HepG2 (cell line): ENCODE results near the gene PCSK6. TPM values are rescaled to one million over a fixed set of nuclear protein-coding genes. Genes with fewer than 3 reads are reported as not detected.

Experiments used
- ATF7 ChIP-seq, 2 experiments: fragments of 450-650 bp in 1 of 2; sonication (generic) in 1 of 2; formaldehyde crosslinking in 1 of 2; IDR thresholded peaks; 2 replicates each; pipeline versions ENCODE4 v1.4.0 to v1.6.1; 2016 to 2020; ENCODE audit warnings: antibody characterized with exemption in 1 of 2, mild to moderate bottlenecking in 1 of 2, missing genetic modification reagents in 1 of 2
- DPF2 ChIP-seq: sonication (generic); formaldehyde crosslinking; IDR thresholded peaks from 2 replicates; pipeline ENCODE4 v1.4.0; 2020; ENCODE audit warnings: mild to moderate bottlenecking, low read depth, missing genetic modification reagents, borderline replicate concordance
- ELF3 ChIP-seq: IDR thresholded peaks from 2 replicates; pipeline ENCODE4 v1.6.1; 2016; ENCODE audit warnings: missing genetic modification reagents, missing compliant biosample characterization
- GABPA ChIP-seq, 2 experiments: IDR thresholded peaks; 2 replicates each; pipeline ENCODE4 v1.6.1; 2011 to 2016; ENCODE audit warnings: low read depth in 2 of 2, low read length in 1 of 2, missing biosample characterization in 1 of 2, missing genetic modification characterization in 1 of 2
- GATAD1 ChIP-seq: IDR thresholded peaks from 2 replicates; pipeline ENCODE4 v1.6.1; 2016; ENCODE audit warnings: missing genetic modification reagents, missing compliant biosample characterization
- HNRNPLL ChIP-seq: fragments of 200-400 bp; formaldehyde crosslinking; IDR thresholded peaks from 2 replicates; pipeline ENCODE4 v1.6.1; 2017; ENCODE audit warnings: mild to moderate bottlenecking, low read depth, low read length; ENCODE audit not compliant: poor library complexity, severe bottlenecking
- IKZF5 ChIP-seq: IDR thresholded peaks from 2 replicates; pipeline ENCODE4 v1.6.1; 2018; ENCODE audit warnings: missing genetic modification reagents, mild to moderate bottlenecking, missing compliant biosample characterization
- IRF2 ChIP-seq: IDR thresholded peaks from 2 replicates; pipeline ENCODE4 v1.6.1; 2018; ENCODE audit warnings: missing genetic modification reagents, missing compliant biosample characterization
- KAT8 ChIP-seq: IDR thresholded peaks from 2 replicates; pipeline ENCODE4 v1.6.1; 2016; ENCODE audit warnings: missing genetic modification reagents, missing compliant biosample characterization
- KLF15 ChIP-seq: sonication (generic); formaldehyde crosslinking; IDR thresholded peaks from 2 replicates; pipeline ENCODE4 v1.8.1; 2023; ENCODE audit warnings: borderline replicate concordance, mild to moderate bottlenecking, inconsistent platforms, missing genetic modification reagents, mixed read lengths
- NFE2 ChIP-seq: sonication (generic); formaldehyde crosslinking; IDR thresholded peaks from 2 replicates; pipeline ENCODE4 v1.4.0; 2020; ENCODE audit warnings: missing genetic modification reagents
- NR2F2 ChIP-seq: IDR thresholded peaks from 2 replicates; pipeline ENCODE4 v1.6.1; 2012; ENCODE audit warnings: low read depth, inconsistent platforms, borderline replicate concordance
- SALL1 ChIP-seq: sonication (generic); formaldehyde crosslinking; IDR thresholded peaks from 2 replicates; pipeline ENCODE4 v1.8.0; 2022; ENCODE audit warnings: mild to moderate bottlenecking, missing genetic modification reagents
- SIN3A ChIP-seq: IDR thresholded peaks from 2 replicates; pipeline ENCODE4 v1.6.1; 2011; ENCODE audit warnings: low read depth, mild to moderate bottlenecking, control low read depth, low read length, borderline replicate concordance
- ZNF33A ChIP-seq: sonication (generic); formaldehyde crosslinking; IDR thresholded peaks from 2 replicates; pipeline ENCODE4 v1.5.1; 2020; ENCODE audit warnings: missing genetic modification reagents, mild to moderate bottlenecking, moderate library complexity, borderline replicate concordance
- ZNF841 ChIP-seq: sonication (generic); formaldehyde crosslinking; IDR thresholded peaks from 2 replicates; pipeline ENCODE4 v1.8.1; 2023; ENCODE audit warnings: missing genetic modification reagents, borderline replicate concordance
- polyA plus RNA-seq, 8 experiments: library from polyadenylated mRNA; depleted of rRNA in 3 of 8; stranded (reverse) in 7 of 8; unstranded in 1 of 8; fragments of >200 nt; fragmentation: Illumina TruSeq in 4 of 8; extraction: Trizol in 4 of 8; gene quantifications; 2 replicates each; pipeline versions ENCODE4 v1.2.1 to v1.2.3, GENCODE V29; 2011 to 2016; ENCODE audit warnings: low read depth in 4 of 8, missing spikeins in 1 of 8, mixed read lengths in 1 of 8; ENCODE audit not compliant: insufficient read depth in 1 of 8
- total RNA-seq, 5 experiments: library from RNA; depleted of rRNA; stranded (reverse); fragments of >200 nt; fragmentation: Illumina TruSeq; extraction: Trizol; gene quantifications; 2 replicates each; pipeline ENCODE4 v1.2.3, GENCODE V29; 2016; ENCODE audit warnings: low read depth in 1 of 5
- TF ChIP-seq, protein P1 (sequence below): sonication (generic); formaldehyde crosslinking; IDR thresholded peaks from 2 replicates; pipeline ENCODE4; 2020; ENCODE audit warnings: missing genetic modification reagents, mild to moderate bottlenecking, borderline replicate concordance
- TF ChIP-seq, protein P2 (sequence below): sonication (generic); formaldehyde crosslinking; IDR thresholded peaks from 2 replicates; pipeline ENCODE4 v1.5.0; 2020; ENCODE audit warnings: mild to moderate bottlenecking, missing genetic modification reagents, moderate library complexity
- TF ChIP-seq, protein P3 (sequence below): sonication (generic); formaldehyde crosslinking; IDR thresholded peaks from 2 replicates; pipeline ENCODE4 v1.4.0; 2020; ENCODE audit warnings: missing genetic modification reagents
- TF ChIP-seq, protein P4 (sequence below): sonication (generic); formaldehyde crosslinking; IDR thresholded peaks from 2 replicates; pipeline ENCODE4 v1.5.0; 2020; ENCODE audit warnings: missing genetic modification reagents, mild to moderate bottlenecking, borderline replicate concordance

PCSK6 gene
- total and polyA plus RNA-seq, 2 of the 13 experiments (the other 11 are each of a cell fraction or from before 2014, with no cell fraction given) = 56.5 to 155 TPM

- TF ChIP-seq, protein P1, sequence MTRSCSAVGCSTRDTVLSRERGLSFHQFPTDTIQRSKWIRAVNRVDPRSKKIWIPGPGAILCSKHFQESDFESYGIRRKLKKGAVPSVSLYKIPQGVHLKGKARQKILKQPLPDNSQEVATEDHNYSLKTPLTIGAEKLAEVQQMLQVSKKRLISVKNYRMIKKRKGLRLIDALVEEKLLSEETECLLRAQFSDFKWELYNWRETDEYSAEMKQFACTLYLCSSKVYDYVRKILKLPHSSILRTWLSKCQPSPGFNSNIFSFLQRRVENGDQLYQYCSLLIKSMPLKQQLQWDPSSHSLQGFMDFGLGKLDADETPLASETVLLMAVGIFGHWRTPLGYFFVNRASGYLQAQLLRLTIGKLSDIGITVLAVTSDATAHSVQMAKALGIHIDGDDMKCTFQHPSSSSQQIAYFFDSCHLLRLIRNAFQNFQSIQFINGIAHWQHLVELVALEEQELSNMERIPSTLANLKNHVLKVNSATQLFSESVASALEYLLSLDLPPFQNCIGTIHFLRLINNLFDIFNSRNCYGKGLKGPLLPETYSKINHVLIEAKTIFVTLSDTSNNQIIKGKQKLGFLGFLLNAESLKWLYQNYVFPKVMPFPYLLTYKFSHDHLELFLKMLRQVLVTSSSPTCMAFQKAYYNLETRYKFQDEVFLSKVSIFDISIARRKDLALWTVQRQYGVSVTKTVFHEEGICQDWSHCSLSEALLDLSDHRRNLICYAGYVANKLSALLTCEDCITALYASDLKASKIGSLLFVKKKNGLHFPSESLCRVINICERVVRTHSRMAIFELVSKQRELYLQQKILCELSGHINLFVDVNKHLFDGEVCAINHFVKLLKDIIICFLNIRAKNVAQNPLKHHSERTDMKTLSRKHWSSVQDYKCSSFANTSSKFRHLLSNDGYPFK (CRISPR knock-in tag) = 0 out of 2 replicates have a peak, but pooled peaks have one; percentile 25
- TF ChIP-seq ZNF841 (CRISPR knock-in tag) = no peak
- 0 out of 2 replicates have a peak, but pooled peaks have one; percentile 51 for TF ChIP-seq KAT8 (CRISPR knock-in tag)
- no peak; the same call in 1 of the 2 replicates for TF ChIP-seq SALL1 (CRISPR knock-in tag)
- TF ChIP-seq GABPA (IDR thresholded peaks at IDR 0.05; ENCODE audit: low read depth, low read length) = no peak
- no peak for TF ChIP-seq GABPA (CRISPR knock-in tag; IDR thresholded peaks at IDR 0.05; ENCODE audit: low read depth)
- no peak for TF ChIP-seq ATF7 (IDR thresholded peaks at IDR 0.05)
- no peak for TF ChIP-seq ATF7 (CRISPR knock-in tag; IDR thresholded peaks at IDR 0.05)
- no peak for TF ChIP-seq DPF2
- no peak for TF ChIP-seq SIN3A
- TF ChIP-seq IRF2 (CRISPR knock-in tag) = no peak
- TF ChIP-seq ZNF33A (CRISPR knock-in tag) = no peak
- TF ChIP-seq NFE2 (CRISPR knock-in tag) = no peak
- TF ChIP-seq, protein P2, sequence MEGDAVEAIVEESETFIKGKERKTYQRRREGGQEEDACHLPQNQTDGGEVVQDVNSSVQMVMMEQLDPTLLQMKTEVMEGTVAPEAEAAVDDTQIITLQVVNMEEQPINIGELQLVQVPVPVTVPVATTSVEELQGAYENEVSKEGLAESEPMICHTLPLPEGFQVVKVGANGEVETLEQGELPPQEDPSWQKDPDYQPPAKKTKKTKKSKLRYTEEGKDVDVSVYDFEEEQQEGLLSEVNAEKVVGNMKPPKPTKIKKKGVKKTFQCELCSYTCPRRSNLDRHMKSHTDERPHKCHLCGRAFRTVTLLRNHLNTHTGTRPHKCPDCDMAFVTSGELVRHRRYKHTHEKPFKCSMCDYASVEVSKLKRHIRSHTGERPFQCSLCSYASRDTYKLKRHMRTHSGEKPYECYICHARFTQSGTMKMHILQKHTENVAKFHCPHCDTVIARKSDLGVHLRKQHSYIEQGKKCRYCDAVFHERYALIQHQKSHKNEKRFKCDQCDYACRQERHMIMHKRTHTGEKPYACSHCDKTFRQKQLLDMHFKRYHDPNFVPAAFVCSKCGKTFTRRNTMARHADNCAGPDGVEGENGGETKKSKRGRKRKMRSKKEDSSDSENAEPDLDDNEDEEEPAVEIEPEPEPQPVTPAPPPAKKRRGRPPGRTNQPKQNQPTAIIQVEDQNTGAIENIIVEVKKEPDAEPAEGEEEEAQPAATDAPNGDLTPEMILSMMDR (CRISPR knock-in tag) = peak; percentile 89
- TF ChIP-seq GATAD1 (CRISPR knock-in tag) = no peak
- peak; percentile 45; the same call in 1 of the 2 replicates for TF ChIP-seq IKZF5 (CRISPR knock-in tag)
- no peak for TF ChIP-seq NR2F2
- TF ChIP-seq, protein P3, sequence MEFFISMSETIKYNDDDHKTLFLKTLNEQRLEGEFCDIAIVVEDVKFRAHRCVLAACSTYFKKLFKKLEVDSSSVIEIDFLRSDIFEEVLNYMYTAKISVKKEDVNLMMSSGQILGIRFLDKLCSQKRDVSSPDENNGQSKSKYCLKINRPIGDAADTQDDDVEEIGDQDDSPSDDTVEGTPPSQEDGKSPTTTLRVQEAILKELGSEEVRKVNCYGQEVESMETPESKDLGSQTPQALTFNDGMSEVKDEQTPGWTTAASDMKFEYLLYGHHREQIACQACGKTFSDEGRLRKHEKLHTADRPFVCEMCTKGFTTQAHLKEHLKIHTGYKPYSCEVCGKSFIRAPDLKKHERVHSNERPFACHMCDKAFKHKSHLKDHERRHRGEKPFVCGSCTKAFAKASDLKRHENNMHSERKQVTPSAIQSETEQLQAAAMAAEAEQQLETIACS (CRISPR knock-in tag) = no peak
- no peak for TF ChIP-seq KLF15 (CRISPR knock-in tag)
- TF ChIP-seq, protein P4, sequence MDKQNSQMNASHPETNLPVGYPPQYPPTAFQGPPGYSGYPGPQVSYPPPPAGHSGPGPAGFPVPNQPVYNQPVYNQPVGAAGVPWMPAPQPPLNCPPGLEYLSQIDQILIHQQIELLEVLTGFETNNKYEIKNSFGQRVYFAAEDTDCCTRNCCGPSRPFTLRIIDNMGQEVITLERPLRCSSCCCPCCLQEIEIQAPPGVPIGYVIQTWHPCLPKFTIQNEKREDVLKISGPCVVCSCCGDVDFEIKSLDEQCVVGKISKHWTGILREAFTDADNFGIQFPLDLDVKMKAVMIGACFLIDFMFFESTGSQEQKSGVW (CRISPR knock-in tag) = no peak
- TF ChIP-seq HNRNPLL = peak; percentile 25
- peak; percentile 39; the same call in 1 of the 2 replicates for TF ChIP-seq ELF3 (CRISPR knock-in tag)
Observed at GRCh38 chr15:101501703-101502373, 12.3 kb upstream of the PCSK6 start (continued).
